ENCODE data around the gene PA2G4.

Gene PA2G4

DNA sequence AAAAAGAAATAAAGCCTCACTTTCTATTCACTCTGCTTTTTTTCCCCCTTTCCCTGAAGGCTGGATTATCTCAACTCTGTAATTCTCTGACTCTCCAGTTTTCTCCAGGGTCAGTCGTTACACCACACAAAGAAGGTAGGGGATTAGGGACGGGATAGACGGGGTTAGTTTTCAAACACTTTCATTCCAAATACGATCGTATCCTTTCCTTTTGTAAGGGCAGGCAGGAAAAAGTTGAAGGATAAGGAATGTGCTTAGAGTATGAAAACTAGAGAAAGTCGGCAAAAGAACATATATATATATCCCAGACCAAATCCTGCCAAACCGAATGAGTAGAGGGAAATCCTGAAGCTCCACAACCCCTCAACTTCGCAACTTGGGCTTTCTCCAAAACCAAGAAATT is 23.1 kb downstream of the PA2G4 start:
- DNase-seq = no peak

DNA sequence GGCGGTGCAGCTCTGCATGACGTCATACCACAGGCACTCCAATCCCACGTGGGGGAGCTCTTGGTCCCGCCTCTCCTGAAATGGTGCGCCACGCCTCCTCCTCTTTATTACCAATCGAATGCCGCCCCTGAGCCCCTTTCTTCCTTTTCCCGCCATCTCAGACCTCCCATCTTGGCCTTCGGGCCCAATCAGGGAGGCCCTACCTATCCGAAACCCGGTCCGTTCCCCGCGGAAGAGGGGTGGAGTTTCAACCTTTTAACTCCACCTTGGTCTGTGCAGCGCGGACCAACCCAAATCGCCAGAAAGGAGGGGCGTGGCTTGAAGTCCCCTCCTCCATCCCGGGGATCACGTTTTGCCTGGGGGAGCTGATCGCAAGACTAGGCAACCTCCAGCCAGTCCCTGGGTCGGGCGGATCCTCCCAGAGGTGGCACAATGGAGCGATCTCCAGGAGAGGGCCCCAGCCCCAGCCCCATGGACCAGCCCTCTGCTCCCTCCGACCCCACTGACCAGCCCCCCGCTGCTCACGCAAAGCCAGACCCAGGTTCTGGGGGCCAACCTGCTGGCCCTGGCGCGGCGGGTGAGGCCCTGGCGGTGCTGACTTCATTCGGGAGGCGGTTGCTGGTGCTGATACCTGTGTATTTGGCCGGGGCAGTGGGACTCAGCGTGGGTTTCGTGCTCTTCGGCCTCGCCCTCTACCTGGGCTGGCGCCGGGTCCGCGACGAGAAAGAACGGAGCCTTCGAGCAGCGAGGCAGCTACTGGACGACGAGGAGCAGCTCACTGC is 23.7 kb downstream of the PA2G4 start, which contains the start of gene ESYT1:
Gene ESYT1 (plus strand): TSS at position 380 of the 782 bp plus-strand sequence. CDS start 53 bp downstream, at position 433.
- peak; percentile 97 to 98 for DNase-seq

DNA sequence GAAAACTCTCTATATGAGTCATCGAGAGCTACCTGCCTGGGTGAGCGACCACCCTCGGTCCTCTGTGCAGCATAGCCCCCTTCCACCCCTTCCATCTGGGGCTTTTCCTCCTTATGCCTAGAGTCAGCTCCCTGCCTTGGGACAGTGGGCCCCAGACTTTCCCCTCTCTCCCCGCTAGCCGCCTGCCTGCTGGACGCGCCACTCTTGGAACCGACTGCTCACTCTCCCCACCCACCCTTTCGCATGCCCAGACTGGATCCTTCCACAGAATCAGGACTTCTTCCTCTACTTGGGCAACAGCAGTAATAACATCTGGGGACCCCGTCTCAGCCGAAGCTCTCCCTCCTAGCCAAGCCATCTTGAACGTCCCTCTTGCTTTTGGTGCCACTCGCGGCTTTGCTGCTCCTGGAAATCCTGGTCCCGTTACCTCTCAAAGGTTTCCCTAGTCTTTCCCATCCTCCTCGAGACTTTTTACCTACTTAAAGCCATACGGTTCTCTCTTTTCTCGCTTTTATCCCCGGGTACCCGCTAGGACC is 24.4 kb downstream of the PA2G4 start:
- peak in 1 of 2 experiments; percentile 30 for DNase-seq

DNA sequence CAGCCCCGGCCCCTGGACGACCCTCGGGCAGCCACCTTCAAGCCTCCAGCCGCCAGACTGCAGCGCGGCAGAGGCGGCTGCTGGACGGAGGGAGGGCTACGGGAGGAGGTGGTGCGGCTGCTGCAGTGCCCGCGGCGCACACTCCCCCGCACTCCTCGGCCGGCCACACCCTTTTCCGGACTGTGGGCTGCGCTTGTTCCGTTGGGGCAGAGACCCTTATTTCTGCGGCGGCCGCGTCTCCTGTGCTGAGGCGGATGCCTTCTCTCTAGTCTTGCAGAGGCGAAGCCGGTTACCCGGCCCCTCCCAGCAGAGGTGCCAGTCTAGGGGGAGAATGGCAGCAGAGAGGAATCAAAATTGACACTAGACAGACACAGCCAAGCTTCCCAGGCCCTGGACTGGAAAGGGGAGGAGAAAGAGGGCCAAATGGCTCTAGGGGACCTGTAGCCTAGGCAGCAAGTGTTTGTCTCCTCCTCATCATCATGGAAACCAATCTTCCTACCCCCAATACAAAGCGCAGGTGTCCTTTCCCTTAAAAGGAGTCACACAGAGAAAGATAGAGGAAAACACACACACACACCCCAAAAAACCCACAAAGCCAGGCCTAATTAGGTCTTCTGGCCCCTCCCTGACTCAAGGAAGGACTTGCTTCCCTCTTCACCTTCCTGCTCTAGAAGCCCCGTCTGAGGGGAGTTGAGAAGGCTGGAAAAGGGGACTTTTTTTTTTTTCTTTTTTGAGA is 25.0 kb downstream of the PA2G4 start:
- DNase-seq = peak; percentile 71 to 78

DNA sequence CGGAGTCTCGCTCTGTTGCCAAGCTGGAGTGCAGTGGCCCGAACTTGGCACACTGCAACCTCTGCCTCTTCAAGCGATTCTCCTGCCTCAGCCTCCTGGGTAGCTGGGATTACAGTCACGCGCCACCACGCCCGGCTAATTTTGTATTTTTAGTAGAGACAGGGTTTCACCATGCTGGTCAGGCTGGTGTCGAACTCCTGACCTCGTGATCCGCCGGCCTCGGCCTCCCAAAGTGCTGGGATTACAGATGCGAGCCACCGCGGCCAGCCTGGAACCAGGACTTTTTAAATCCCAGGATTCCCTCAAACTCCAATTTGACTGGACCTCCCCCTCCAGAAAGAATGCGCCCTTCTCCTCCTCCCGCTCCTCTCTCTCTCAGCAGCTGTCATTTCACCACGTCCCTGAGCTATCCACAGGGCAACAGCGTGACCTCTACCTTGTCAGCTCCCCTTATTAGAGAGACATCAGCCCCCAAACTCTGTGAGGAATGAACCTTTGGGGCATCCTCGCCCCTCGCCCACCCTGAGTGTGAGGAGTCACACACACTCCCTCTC is 25.7 kb downstream of the PA2G4 start:
- DNase-seq = no peak

DNA sequence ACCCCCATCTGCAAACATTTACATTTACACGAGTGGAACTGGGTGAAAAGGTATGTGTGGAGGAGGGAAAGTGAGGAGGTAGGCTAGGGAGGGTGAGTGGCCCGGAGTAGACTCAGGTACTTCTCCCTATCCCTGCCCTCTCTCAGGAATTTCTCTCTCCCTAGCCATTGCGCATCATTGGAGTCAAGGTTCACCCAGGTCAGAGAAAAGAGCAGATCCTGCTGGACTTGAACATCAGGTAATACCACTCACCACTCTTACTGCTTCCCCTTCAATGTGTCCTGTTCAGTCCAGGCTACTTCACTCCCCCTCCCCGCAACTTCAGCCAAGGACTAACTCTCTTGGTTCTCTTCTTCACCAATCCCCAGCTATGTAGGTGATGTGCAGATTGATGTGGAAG is 26.5 kb downstream of the PA2G4 start:
- DNase-seq = no peak

DNA sequence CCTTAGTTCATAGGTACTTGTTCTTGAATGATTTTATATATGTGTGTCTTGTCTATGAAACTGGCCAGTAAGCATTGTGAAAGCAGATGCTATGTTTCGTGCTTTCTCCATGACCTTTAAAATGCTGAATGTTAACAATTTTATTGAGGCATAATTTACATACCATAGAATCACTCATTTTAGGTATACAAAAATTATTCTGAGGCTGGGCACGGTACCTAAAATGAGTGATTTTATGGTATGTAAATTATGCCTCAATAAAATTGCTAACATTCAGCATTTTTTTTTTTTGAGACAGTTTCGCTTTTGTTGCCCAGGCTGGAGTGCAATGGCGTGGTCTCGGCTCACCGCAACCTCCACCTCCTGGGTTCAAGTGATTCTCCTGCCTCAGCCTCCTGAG is 30.5 kb downstream of the PA2G4 start:
- no peak for DNase-seq

DNA sequence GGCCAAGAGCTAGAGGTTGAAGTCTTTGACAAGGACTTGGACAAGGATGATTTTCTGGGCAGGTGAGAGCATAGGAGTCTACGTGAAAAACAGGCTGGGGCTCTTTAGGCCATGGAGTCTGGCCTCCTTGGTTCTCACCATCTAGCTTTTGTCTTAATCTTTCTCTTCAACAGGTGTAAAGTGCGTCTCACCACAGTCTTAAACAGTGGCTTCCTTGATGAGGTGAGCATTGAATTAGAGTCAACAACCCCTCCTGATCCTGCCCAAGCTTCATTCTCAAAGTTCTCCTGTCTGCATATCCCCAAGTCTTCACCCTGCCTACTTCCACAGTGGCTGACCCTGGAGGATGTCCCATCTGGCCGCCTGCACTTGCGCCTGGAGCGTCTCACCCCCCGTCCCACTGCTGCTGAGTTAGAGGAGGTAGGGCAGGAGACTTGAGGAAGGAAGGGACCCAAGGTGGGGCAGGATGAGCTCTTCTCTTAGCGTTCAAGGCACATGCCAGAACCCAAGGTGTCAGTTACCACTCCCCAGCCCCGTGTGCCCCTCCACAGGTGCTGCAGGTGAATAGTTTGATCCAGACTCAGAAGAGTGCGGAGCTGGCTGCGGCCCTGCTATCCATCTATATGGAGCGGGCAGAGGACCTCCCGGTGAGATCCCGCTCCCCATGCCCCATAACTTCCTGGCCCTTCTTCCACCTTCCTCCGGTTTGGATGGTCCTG is 33.7 kb downstream of the PA2G4 start:
- no peak for DNase-seq

DNA sequence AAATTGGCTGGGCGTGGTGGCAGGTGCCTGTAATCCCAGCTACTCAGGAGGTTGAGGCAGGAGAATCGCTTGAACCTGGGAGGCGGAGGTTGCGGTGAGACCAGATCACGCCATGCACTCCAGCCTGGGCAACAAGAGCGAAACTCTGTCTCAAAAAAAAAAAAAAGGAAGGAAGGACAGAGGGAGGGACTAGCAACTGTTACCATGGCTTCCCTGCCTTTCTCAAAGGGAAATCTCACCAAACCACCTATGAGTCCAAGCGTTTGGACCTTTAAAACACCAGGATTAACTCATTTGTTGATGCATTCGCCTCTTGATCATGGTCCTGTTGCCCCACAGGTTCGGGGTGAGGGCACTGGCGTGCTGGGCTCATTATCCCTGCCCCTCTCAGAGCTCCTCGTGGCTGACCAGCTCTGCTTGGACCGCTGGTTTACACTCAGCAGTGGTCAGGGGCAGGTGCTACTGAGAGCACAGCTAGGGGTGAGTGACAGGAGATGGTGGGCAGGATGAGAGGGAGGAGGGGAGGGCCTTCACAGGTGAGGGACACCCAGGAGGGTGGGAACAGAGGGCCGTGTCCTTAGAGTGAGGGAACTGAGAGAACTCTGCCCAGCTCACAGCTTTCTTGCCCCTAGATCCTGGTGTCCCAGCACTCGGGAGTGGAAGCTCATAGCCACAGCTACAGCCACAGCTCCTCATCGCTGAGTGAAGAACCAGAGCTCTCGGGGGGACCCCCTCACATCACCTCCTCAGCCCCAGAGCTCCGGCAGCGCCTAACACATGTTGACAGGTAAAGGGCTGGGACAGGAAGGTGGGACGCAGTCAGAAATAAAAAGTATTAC is 37.8 kb downstream of the PA2G4 start:
- DNase-seq = no peak

DNA sequence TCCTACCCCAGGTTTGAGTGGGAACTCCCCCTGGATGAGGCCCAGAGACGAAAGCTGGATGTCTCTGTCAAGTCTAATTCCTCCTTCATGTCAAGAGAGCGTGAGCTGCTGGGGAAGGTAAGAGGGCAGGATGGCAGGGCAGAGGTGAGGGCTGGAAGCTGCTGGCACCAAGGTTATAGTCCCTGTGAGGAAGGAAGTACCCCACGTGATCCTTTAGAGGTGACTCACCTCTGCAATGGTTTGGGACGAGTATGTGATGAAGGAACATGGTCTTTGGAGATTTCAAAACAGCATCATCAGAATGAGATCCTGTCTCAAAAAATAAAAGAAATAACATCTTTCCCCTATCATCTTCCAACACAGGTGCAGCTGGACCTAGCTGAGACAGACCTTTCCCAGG is 38.9 kb downstream of the PA2G4 start:
- DNase-seq = no peak

DNA sequence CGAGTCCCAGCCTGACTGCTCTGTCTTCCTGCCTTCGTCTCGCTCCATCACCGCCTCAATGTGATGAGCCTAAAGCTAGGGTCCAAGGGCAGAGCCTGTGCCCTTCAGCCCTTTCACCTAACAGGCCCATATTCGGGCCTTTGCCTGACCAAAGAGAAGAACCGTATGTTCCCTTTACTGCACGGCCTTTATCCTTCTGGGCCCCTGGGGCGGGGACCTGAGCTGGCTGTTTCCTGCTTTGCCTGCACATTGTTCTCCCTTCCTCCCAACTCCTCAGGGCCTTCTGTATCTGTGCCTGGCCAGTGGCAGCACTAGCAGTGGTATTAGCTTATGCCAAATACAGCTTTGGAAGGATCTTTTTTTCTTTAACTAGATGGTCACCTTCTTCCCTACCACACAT is 39.5 kb downstream of the PA2G4 start:
- DNase-seq = no peak

DNA sequence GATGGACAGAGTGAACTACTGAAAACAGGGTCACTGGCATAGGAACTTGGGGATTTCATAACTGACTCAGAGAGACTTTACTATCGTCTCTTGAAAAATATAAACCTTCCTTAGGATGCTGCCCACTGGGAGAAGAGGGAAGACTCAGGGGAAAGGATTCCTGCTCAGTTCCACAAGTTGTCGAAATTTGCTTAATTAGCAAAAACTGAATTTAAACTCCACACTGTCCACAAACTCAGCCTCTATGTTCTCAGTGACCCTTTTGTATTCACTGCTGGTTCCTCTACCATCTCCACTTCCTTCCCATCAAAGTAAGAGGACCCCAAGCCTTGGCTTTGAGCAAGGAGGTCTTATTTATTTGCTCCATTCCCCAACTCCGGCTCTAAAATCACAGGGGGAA is 40.9 kb downstream of the PA2G4 start:
- DNase-seq = no peak

DNA sequence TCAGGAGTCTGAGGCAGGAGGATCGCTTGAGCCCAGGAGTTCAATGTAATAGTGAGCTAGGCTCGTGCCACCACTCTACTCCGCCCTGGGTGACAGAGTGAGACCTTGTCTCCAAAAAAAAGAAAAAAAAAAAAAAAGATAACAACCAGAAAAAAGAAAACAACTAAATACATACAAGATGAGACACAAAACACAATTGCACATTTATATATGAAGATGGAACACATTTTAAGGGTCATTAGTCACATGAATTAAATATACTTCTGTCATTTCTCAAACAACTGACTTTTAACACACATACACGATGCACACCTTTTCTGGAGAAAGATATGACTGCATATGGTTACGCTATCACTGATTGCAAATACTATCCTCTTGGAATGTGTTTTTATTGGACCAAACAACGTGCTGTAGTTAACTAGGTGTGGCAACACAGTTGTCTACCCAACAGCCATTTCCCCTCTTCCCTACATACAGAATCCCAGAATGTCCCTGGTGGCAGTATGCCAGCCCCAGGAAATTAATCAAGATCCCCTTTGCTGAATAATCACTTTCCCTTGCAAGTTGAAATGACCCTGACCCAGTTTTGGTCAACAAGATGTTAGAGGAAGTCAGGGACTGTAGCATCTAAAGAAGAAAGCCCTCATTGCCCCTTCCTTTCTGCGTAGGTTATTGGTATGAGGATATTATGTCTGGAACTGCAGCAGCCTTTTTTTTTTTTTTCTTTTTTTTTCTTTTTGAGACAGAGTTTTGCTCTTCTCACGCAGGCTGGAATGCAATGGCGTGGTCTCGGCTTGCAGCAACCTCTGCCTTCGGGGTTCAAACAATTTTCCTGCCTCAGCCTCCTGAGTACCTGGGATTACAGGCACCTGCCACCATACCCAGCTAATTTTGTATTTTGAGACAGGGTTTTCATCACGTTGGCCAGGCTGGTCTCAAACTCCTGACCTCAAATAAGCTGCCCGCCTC is 42.4 kb downstream of the PA2G4 start:
- no peak for DNase-seq

DNA sequence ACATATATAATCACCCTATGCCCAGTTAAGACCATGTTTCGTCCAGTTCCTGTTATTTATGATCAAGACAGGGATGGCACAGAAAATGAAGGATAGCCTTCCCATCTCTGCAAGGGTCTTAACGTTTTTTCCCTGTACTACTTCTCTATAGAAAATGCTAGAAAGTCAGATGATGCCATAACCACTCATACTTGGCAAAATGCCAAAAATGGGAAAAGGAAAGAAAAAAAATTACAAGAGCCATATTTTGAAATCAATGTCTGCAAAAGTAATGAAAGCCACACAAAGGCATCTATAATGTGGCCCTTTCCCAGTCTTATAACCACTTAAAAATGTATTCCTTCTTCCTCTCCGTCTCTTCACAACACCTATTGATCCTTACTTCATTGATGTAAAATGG is 46.2 kb downstream of the PA2G4 start:
- DNase-seq = no peak

DNA sequence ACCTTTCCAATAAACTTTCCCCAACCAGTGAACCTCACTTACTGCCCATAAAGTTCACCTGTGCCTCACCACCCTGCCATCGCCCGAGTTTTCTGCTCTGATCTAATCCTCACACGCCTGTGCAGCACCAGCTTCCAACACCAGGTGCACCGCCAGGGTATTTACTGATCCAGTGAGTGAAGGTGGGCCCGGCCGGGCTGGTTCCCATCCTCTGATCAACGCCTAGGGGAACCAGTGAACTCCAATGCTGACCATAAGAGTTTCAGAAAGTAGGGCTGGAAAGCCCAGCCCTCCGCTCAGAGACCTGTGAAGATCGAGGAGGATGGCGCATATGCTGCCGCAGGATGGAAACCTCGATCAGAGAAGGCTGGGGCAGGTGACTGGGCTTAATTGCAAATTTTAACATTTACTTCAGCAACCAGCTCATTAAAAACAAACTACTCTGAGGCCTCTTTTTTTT is 47.3 kb downstream of the PA2G4 start:
- DNase-seq = peak; percentile 74 to 80

DNA sequence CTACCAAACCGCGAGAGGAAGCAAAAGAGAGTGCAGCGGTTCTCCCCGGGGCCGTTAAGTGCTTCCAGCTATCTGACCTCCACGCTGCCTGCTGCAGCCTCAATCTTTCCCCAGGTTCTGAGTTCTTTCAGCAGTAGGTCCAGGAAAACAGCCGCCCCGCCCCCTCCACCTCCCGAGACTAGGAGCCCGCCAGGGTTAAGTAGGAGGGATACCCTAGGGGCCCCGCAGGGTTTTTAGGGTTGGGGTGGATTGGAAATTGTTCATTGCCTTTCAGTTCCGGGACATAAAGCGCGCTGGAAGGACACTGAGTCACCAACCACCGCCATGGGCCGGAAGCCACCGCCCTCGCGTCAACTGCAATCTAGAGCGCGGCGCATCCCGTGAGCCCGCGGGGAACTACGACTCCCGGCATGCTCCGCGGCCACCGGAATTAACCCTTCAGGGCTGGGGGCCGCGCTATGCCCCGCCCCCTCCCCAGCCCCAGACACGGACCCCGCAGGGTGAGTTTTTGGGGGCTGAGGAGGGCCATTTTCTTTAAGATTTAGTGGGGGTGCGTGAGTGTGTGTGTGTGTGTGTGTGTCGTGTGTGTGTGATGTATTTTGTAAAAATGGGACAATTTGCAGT is 47.9 kb downstream of the PA2G4 start, which contains the start of gene MYL6B:
Gene MYL6B (plus strand): TSS at position 456 of the 624 bp plus-strand sequence. CDS start 1,332 bp downstream, outside the sequence.
- DNase-seq = peak; percentile 94 to 96

DNA sequence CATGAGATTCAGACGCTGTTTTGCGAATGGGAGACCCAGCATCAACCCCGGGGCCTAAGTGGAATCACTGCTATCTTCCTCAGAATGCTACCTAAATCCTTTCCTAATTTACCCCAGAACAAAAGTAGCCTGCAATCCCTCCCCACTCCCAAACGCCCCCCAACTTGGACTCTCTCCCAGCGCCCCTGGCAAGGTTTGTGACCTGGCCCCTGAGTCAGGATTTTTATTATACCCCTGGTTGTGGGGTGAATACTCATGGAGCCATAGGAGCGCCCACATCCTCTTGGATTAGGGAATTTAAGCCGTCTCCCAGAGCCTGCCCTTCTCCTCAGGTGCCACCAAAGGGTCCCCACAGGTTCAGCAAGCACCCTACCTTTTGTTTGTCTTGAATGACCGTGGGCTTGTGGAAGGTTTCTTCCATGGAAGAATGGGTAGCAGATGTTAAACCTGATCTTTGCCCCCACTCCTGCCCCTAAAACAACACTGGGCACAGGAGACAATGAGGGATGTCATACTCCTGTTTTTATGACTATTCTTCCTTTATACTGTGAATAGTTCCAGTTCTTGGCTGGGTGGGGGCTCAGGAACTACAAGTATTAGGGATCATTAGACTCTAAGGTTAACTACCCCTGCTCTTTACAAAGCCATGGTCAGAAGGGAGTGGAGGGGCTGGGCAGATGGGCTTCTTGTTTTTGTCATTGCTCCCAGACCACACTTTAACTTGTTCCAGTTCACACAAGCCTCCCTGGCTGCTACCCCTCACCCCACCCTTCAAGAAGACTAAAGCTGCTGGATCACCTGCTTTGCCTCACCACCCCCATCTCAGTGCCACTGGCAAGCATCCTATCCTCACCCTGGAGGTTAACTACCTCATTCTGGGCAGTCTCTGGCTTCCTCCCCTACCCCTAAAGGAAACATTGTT is 48.7 kb downstream of the PA2G4 start:
- DNase-seq = no peak

DNA sequence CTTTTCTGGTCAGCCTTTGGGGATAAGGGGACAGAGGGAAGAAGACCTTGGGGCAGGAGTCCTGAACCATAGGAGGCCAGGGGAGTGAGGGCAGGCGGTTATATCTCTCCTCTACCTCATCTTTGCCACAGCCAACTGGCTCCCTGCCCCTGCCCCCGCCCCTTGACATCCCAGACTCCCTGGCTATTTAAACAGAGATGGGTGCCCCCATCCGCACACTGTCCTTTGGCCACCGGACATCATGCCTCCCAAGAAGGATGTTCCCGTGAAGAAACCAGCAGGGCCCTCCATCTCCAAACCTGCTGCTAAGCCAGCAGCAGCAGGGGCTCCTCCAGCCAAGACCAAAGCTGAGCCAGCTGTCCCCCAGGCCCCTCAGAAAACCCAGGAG is 49.3 kb downstream of the PA2G4 start:
- DNase-seq = no peak

DNA sequence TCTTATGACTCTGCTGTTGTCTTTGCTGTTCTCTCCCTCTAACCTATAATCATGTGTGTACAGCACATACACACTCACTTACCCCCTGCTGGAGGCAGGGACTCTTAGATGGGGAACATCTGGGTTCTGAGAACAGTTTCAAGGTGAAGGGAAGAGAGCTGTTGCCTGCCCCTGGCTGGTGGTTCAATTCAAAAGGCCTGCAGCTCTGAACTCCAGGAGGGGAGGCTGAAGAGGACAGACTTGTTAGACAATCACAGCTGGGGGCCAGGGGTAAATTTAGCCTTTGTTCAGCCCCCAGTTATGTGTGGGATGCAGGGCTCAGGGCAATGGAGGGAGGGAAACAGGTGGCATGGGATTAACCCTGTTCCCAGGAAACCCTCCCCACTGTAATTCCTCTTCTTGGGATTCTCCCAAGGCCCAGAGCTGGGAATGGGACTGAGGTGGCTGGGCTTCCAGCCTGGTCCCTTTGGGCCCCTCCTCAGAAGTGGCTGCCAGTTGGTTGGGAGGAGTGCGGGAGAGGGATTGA is 50.0 kb downstream of the PA2G4 start:
- no peak for DNase-seq
